ENCODE measurements around the gene OXNAD1.

DNA sequence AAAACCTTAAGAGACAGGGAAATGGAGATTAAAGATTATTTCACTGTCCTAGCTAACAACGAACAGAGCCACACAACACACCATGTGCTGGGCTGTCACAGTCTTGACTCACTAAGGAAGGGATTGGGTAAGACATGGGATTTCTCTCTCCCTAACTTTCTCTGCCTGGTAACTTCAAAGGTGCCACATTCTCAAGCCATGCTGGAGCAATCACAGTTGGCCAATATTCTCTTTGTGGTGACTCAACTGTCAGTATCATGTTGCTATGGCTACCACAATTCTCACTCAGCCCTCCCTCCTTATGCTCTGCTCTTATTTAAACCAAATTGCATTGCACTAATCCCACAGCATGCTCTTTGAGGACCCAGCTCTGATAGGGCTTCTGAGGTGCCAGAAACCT lies 74.0 kb downstream of the OXNAD1 start:
- TF ChIP-seq, protein P1, sequence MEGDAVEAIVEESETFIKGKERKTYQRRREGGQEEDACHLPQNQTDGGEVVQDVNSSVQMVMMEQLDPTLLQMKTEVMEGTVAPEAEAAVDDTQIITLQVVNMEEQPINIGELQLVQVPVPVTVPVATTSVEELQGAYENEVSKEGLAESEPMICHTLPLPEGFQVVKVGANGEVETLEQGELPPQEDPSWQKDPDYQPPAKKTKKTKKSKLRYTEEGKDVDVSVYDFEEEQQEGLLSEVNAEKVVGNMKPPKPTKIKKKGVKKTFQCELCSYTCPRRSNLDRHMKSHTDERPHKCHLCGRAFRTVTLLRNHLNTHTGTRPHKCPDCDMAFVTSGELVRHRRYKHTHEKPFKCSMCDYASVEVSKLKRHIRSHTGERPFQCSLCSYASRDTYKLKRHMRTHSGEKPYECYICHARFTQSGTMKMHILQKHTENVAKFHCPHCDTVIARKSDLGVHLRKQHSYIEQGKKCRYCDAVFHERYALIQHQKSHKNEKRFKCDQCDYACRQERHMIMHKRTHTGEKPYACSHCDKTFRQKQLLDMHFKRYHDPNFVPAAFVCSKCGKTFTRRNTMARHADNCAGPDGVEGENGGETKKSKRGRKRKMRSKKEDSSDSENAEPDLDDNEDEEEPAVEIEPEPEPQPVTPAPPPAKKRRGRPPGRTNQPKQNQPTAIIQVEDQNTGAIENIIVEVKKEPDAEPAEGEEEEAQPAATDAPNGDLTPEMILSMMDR (IDR thresholded peaks at IDR 0.05), result no peak
- TF ChIP-seq POLR2A (IDR thresholded peaks at IDR 0.05), result no peak
